SK-N-MC (cell line): ENCODE measurements around the gene INF2.

ENCODE experiments used
- EZH2 ChIP-seq: fragments of 200-600 bp; sonication (generic); IDR thresholded peaks from one replicate; pipeline ENCODE4 v1.6.1; 2017; ENCODE audit warnings: antibody characterized with exemption
- FOXP2 ChIP-seq: optimal IDR thresholded peaks from 2 replicates; pipeline ENCODE3; 2011; ENCODE audit warnings: mild to moderate bottlenecking, moderate library complexity; ENCODE audit not compliant: insufficient read depth; ENCODE audit errors: extremely low read length, control extremely low read depth
- POLR2AphosphoS5 ChIP-seq: IDR thresholded peaks from 2 replicates; pipeline ENCODE4 v1.6.1; 2012; ENCODE audit warnings: mild to moderate bottlenecking, low read depth, low read length, borderline replicate concordance

DNA sequence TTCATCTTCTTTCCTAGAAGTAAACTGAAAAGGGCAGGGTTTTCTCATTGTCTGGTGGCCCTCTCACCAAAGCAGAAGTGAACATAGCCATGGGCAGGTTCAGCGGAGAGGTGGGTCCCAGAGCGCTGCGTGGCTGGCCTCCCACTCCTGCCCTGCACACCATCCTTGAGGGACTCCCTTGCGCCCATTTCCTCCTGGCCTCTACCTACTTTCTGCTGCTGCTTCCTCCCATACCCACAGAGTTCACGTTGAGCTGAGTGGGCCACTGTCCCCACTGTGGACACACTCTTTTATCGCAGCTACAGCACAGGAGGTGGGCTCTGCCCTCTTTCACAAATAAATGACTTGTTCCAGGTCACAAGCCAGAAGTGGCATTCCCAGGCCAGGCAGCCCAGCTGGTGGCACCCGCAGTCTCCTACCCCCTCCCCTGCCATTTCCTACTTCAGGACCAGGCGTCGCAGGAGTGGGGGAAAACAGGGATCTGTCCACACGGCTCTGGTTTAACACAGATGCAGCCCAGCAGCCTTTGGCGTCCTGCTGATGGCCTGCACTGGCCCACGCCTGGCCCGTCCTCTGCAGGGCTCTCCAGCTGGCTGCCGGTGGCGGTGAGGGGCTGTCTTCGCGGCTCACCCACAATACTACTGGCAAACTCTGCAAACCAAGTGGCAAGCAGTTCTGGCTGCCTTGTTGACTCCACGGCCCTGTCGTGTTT lies 68.4 kb downstream of the INF2 start:
- TF ChIP-seq POLR2AphosphoS5 (no peak), FOXP2 (no peak), EZH2 (no peak)
